HFFc6 (cell line): ENCODE measurements around the gene MAN1C1. TPM values are rescaled to one million over a fixed set of nuclear protein-coding genes. Genes with fewer than 3 reads are reported as not detected.

Experiments
- DNase-seq: peaks from one replicate; pipeline ENCODE4 v3.0.0-alpha.2; 2018
- H3K27ac Mint-ChIP-seq: 2 replicates; pipeline ENCODE4 v1.8.0; 2020; ENCODE audit warnings: mild to moderate bottlenecking, mixed read lengths
- H3K27me3 Mint-ChIP-seq: 2 replicates; pipeline ENCODE4 v1.8.0; 2021; ENCODE audit warnings: mild to moderate bottlenecking, moderate library complexity, mixed read lengths; ENCODE audit not compliant: insufficient read depth
- H3K36me3 Mint-ChIP-seq: 2 replicates; pipeline ENCODE4 v1.8.0; 2021; ENCODE audit warnings: low read depth, mixed read lengths
- H3K4me1 Mint-ChIP-seq: 2 replicates; pipeline ENCODE4 v1.8.0; 2020; ENCODE audit warnings: low read depth, mixed read lengths
- H3K4me3 Mint-ChIP-seq: 2 replicates; pipeline ENCODE4 v1.8.0; 2020; ENCODE audit warnings: mild to moderate bottlenecking, moderate library complexity, mixed read lengths
- H3K9me3 Mint-ChIP-seq: 2 replicates; pipeline ENCODE4 v1.8.0; 2020; ENCODE audit warnings: mild to moderate bottlenecking, mixed read lengths
- CTCF ChIP-seq: fragments of 200-600 bp; sonication (generic); IDR thresholded peaks from 2 replicates; pipeline ENCODE4 v1.5.0; 2021; ENCODE audit warnings: antibody characterized with exemption, mild to moderate bottlenecking
- total RNA-seq, 6 experiments: library from RNA; stranded (reverse); fragmentation: NEBNext Ultra II Directional; extraction: Animal tissue kit (Norgen Biotek cat#: 25700); gene quantifications; 2 replicates in 1 of 6; 3 replicates in 5 of 6; pipeline ENCODE4 v1.2.3, GENCODE V29; 2021

The MAN1C1 gene
- total RNA-seq, 6 experiments from 2014 or later = 0.07 to 0.14 (median 0.08) TPM; not detected in 3

GRCh38 chr1:25679171-25679570 lies 62.6 kb downstream of the MAN1C1 start:
- H3K27me3 Mint-ChIP-seq = peaks cover 61% of the 10 kb centered on the region
- H3K36me3 Mint-ChIP-seq = no peaks in the 10 kb centered on the region
- no peaks in the 10 kb centered on the region for H3K9me3 Mint-ChIP-seq
- H3K4me3 Mint-ChIP-seq = no peak overlapping the region
- no peak for DNase-seq
- no peaks in the 10 kb centered on the region for H3K4me1 Mint-ChIP-seq
- no peak for TF ChIP-seq CTCF
- no peak overlapping the region for H3K27ac Mint-ChIP-seq

DNA sequence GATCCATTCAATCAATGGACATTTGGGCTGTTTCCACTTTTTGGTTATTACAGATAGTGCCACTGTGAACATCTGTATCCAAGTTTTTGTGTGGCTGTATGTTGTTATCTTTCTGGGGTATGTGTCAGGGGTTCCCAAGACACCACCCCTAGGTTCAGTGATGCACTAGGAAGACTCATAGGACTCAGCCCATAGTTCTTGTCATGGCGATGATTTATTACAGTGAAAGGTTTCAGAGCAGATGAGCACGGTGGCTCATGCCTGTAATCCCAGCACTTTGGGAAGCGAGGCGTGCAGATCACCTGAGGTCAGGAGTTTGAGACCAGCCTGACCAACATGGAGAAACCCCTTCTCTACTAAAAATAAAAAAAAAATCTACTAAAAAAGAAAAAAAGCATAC lies 64.1 kb downstream of the MAN1C1 start:
- DNase-seq = no peak
- Mint-ChIP-seq H3K9me3 (no peaks in the 10 kb centered on the region), H3K27me3 (peaks cover 65% of the 10 kb centered on the region), H3K4me3 (no peak overlapping the region), H3K4me1 (no peaks in the 10 kb centered on the region), H3K27ac (no peak overlapping the region), H3K36me3 (no peaks in the 10 kb centered on the region)
- TF ChIP-seq CTCF = no peak

- Mint-ChIP-seq H3K27me3 (peaks cover 63% of the 10 kb centered on the region), H3K9me3 (no peaks in the 10 kb centered on the region), H3K4me3 (no peak overlapping the region), H3K27ac (no peak overlapping the region), H3K4me1 (no peaks in the 10 kb centered on the region), H3K36me3 (no peaks in the 10 kb centered on the region)
- no peak for DNase-seq
- no peak for TF ChIP-seq CTCF
Observed at GRCh38 chr1:25682059-25682601, 65.5 kb downstream of the MAN1C1 start.

DNA sequence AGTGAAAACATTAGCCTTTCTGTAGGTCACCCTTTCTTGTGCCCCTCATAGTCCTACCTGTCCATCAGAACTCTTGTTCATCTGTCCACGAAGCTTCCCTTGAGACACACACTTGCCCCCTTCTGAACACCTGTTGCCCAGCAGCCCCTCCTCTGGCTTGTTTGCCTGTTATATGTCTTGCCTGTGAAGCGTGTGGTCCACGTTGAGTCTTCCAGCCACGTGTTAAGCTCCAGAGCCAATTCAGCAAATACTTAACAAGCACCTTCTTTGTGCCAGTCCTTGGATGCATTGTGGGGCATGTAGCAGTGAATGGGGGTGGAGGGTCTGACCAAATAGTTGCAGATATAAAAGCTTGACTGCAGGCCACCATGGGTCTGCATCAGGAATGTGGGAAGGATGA lies 66.6 kb downstream of the MAN1C1 start:
- Mint-ChIP-seq H3K27ac (no peak overlapping the region), H3K4me1 (peaks cover 3% of the 10 kb centered on the region; the same call in 1 of the 2 replicates), H3K27me3 (peaks cover 70% of the 10 kb centered on the region), H3K9me3 (no peaks in the 10 kb centered on the region), H3K36me3 (no peaks in the 10 kb centered on the region), H3K4me3 (no peak overlapping the region)
- DNase-seq = no peak
- TF ChIP-seq CTCF = no peak

- no peak for DNase-seq
- TF ChIP-seq CTCF = no peak
- peaks cover 72% of the 10 kb centered on the region for H3K27me3 Mint-ChIP-seq
- no peaks in the 10 kb centered on the region for H3K9me3 Mint-ChIP-seq
- no peaks in the 10 kb centered on the region for H3K36me3 Mint-ChIP-seq
- no peak overlapping the region for H3K4me3 Mint-ChIP-seq
- peaks cover 8% of the 10 kb centered on the region; the same call in 1 of the 2 replicates for H3K4me1 Mint-ChIP-seq
- H3K27ac Mint-ChIP-seq = no peak overlapping the region
Observed at GRCh38 chr1:25683731-25684130, 67.1 kb downstream of the MAN1C1 start.
